ENCODE results near the gene TOGARAM2.
"Not testable (repeated sequence)": the region's sequence is repeated elsewhere in the genome, so short reads cannot be mapped to it uniquely, and the experiment has no call there.

TOGARAM2 gene

DNA sequence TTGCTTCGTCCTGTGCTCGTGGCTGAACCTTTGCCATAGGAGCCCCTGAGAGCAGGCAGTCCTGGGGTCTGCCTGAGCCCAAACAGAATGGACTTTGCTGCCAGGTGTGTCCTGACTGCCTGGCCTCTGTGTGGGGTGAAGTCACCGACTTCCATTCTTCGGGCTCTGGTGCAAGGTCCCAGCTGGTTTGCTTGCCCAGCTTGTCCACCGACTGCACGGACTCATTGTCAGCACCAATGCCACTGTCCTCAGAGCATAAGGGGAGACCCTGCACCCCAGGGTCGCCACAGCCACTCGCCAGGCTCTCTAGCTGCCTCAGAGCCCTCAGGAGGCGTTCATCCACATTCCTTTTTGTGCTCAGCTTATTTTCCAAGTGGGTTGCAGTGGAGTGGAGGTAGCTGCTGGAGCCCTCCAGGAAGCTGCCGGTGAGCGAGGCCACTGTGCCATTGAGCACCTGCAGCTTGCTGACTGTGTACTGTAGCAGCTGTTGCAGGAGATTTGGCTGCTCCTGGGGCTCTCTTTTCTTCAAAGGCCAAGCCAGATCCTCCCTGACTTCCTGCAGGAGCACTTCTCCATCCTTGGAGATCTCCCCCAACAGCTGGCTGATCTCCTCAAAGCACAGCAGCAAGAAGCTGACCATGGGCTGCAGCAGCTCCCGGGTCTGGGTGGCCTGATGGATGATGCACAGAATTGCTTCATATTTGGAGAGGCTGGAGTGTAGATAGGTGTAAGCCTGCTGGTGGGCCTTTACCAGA, 92.0 kb downstream of the TOGARAM2 start:
- DNase-seq (ENCODE audit: low spot score): no peak

DNA sequence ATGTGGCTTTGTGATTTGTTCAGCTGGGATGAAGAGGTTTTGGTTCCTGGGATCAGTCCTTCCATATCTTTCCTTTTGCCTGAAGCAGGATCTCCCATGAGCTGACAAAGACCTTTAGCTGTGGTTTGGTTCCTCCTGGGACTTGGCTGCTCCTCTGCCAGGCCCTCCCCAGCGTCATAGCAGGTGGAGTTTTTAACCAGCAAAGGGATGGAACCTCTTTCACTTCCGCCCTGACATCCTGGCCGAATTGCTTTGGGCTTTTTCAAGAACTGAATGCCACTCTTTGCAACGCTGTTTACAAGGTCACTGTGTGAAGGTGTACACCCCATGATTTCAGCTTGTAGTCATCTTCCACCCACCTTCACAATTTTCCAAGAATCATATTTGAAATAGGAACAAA, 92.8 kb downstream of the TOGARAM2 start:
- no peak for DNase-seq (ENCODE audit: low spot score)

DNA sequence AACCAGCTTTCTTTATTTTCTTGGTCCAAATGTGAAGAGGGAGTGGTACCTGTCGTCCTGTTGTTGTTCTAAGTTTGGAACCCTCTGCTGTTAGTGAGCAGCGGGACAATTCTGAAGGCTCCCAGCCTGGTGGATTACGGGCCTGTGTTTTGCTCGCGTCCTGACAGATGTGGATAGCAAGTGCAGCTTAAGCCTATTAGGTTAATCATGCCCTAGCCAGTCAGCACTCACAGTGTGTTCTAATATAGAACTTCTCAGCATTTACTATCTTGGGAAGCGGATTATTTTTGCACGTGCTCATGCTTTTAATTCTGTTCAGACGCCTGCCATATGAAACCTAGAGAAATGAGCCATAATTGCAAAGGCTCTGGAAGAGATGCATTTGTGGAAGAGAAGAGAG, 93.3 kb downstream of the TOGARAM2 start, which contains the start of gene PCARE:
PCARE (minus strand) TSS at position 113 of the 400 bp plus-strand sequence. CDS start 262 bp downstream, outside the sequence.
- no peak for DNase-seq (ENCODE audit: low spot score)

DNA sequence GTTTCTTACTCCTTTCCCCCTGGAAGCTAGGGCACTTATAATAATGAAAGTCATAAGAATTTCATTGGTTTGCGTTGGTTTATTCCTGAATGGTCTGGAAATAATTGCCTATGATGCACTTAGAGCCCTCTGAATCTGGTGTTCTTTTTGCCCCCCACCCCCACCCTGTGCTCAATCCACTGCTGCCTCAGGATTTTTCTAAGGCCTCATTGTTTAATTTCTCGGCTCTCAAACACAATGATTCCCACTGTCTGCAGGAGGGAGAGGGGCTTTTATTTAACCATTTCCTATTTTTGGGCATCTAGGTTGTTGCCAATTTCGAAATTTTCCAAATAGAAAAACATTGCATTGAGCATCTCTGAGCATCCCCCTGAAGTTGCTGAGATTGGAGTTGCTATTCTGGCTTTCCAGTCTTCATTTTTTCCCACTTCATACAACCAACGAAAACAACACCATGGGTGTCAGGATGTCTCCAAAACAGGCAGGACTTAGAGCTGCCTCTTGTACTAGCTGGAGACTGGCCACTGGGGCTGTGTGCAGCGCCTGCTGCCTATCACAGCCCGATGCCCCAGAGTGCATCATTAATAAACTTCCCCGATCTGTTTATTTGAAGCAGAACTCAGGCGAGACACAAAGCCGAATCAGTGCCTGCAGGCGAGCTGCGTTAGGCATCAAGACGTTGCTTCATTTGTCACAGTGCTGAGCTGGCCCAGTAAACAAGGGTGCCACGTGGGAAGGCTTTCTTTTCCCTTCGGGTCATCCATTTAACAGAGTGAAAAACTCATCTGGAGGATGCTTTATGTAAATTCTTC, 95.0 kb downstream of the TOGARAM2 start:
- no peak for DNase-seq (ENCODE audit: low spot score)

DNA sequence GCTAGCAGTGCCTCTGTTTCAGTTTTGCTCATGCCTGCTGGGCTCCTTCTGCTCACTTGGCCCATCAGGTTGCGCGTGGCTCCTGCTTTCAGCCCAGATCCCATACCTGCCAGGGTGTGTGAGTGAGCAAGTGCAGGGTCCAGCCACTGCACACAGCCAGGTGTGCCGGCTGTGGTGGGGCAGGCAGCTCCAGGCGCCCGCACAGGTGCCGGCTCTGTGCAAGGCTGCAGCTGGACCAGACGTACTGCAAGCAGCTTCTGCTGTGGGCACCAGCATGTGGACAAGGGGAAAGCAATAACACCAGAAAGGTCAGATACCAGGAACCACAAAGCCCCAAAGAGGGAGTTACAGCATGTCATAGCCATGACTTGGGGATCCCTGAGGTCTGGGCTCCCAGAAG, 98.8 kb downstream of the TOGARAM2 start:
- no peak for DNase-seq (ENCODE audit: low spot score)

DNA sequence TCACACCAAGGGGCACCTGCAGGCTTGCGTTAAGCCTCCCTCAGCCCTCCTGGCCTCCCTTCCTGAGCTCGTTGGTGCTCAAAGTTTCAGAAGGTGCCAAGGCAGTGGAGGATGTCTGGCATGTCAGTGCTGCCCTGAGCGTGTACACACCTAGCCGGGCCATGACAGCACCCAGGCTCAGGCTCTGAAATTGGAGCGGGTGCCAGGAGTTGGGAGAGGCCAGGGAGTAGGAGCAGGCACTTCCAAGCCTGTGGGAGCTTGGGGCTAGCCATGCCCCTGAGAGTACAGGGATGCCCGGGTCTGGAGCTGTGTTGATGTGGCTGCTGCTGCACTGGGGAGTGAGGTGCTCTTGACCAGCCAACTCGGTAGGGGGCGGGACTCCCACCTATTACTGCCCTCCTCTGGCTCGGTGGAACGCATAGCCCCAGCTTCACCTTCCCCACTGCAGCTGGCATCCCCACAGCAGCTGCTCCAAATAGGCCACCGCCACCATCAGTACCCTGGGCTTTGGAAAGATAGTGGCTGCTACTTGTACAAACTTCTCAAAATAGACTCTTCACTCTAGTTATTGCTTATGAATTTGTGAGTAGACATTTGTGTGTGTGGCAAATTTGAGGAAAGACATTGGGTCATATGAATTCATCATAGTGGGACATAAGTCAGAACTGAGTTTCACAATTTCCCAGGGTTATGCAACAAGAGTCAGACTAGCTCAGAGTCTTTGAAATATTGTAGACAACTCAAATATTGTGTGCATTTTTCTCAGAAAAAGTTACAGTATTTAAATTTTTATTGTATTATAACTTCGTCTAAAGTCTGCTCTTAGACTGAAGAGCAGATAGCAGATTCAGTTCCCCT, 100.0 kb downstream of the TOGARAM2 start:
- DNase-seq (ENCODE audit: low spot score): no peak

DNA sequence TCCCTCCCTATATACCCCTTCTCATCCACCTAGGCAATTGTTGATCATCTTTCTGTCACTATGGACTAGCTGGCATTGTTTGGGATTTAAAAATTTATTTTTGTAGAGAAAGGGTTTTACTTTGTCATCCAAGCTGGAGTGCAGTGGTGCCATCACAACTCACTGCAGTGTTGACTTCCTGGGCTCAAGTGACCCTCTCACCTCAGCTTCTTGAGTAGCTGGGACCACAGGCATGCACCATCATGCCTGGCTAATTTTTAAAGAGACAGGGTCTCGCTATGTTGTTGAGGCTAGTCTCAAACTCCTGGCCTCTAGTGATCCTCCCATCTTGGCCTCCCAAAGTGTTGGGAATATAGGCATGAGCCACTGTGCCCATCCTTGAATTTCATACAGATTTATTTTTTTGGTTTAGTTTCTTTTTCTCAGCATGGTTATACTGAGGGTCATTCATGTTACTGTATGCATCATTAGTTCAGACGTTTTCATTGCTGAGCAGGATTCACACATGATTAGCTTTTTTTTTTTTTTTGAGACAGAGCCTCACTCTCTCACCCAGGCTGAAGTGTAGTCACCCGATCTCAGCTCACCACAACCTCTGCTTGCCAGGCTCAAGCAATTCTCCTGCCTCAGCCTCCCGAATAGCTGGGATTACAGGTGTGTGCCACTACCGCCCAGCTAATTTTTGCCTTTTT, 101.9 kb downstream of the TOGARAM2 start:
- no peak for DNase-seq (ENCODE audit: low spot score)

DNA sequence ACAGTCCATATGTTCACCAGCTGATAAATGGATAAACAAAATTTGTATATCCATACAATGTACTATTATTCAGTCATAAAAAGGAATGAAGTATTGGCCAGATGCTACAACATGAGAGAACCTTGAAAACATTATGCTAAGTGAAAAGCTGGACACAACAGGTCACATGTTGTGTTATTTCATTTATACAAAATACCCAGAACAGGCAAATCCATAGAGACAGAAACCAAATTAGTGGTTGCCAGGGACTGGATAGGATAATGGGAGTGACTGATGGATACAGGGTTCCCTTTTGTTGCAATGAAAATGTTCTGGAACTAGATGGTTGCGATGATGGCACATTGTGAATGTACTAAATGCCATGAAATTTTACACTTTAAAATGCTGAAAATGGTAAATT, 103.5 kb downstream of the TOGARAM2 start:
- DNase-seq (ENCODE audit: low spot score): no peak

DNA sequence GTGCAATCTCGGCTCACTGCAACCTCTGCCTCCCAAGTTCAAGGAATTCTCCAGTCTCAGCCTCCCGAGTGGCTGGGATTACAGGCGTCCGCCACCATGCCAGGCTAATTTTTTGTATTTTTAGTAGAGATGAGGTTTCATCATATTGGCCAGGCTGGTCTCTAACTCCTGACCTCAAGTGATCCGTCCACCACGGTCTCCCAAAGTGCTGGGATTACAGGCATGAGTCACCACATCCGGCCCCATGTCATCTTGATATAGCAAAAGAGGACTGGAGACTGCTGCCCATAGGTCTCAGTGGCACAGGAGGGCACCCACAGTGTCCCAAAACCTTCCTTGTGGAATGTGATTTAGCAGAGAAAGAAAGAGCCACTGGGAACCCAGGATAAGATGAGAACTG, 109.2 kb downstream of the TOGARAM2 start:
- not testable (repeated sequence) for DNase-seq (ENCODE audit: low spot score)

DNA sequence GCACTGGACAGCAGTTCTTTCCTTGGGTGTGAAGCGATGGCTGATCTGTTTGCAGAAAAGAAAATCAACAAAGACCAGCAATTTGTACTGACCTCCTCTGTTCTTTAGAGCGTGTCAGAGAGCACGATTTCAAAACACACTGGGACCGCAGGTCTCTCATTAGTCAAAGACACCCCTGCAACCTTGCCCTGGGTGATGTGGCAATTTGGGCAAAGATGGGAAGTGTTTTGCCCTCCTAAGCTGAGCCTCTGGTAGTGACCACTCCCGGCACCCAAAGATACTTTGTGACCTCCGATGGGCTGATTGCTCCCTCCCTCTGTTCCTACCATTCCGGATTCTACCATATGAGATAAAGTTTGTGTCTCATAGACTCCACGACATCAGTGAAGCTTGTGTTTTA, 115.9 kb downstream of the TOGARAM2 start:
- no peak for DNase-seq (ENCODE audit: low spot score)

DNA sequence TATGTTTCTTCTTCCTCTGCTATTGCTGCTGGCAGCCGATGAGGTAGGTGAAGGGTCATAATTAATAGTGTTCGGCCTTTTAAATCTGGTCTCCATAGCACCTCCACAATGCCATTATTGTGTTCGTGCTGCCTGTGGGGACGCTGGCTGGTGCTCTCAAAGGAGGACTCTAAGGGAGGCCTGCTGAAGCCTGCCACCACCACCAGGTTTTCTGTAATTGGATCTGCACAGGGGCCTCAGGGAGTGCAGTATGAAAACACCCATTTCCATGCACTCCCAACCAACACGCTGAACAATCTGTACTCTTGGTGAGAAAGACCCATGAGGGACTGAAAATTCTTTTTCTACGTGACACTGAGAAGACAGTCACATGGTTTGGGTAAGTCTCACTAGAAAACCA, 116.5 kb downstream of the TOGARAM2 start:
- no peak for DNase-seq (ENCODE audit: low spot score)

DNA sequence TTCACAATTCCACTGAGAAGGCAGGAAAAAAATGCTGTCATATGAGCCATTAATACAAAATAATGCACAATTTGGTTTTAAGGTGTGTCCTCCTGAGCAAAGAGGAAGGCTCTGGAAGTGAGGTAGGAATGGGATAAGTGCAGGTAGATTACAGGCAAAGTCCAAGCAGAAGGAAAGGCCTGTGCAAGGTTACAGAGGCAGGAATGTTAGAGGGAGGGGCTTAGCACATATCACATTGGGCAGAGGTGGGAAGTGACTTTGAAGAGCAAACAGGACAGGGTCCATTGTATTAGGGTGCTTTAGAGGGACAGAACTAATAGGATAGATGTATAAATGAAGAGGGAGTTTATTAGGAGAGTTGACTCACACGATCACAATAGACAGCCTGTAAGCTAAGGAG, 119.5 kb downstream of the TOGARAM2 start:
- no peak for DNase-seq (ENCODE audit: low spot score)
